HG02678 (cell line): ENCODE data around the gene BTBD9.

ENCODE experiments used
- ATAC-seq: cut with Tn5 transposase; IDR thresholded peaks from one replicate; pipeline ENCODE4 v1.9.1; 2021; ENCODE audit warnings: mild to moderate bottlenecking, moderate library complexity; ENCODE audit not compliant: unreplicated experiment

BTBD9 gene

GRCh38 chr6:38566295-38567030 is 73.3 kb downstream of the BTBD9 start:
- no peak for ATAC-seq

GRCh38 chr6:38564301-38564700 is 75.4 kb downstream of the BTBD9 start:
- no peak for ATAC-seq

- no peak for ATAC-seq
Measured at GRCh38 chr6:38555606-38556005, 84.1 kb downstream of the BTBD9 start.

- no peak for ATAC-seq
Measured at GRCh38 chr6:38554700-38555413, 84.9 kb downstream of the BTBD9 start.

- ATAC-seq: no peak
Measured at GRCh38 chr6:38554014-38554413, 85.7 kb downstream of the BTBD9 start.

GRCh38 chr6:38552121-38552520 is 87.6 kb downstream of the BTBD9 start:
- ATAC-seq: peak; percentile 66

- no peak for ATAC-seq
Measured at GRCh38 chr6:38549795-38550194, 89.9 kb downstream of the BTBD9 start.

- ATAC-seq: no peak
Measured at GRCh38 chr6:38549180-38549579, 90.5 kb downstream of the BTBD9 start.

- no peak for ATAC-seq
Measured at GRCh38 chr6:38543022-38543421, 96.7 kb downstream of the BTBD9 start.

GRCh38 chr6:38542031-38542430 is 97.7 kb downstream of the BTBD9 start:
- ATAC-seq: no peak

- no peak for ATAC-seq
Measured at GRCh38 chr6:38533064-38533463, 106.7 kb downstream of the BTBD9 start.

- ATAC-seq: no peak
Measured at GRCh38 chr6:38531134-38531533, 108.6 kb downstream of the BTBD9 start.

GRCh38 chr6:38528196-38528965 is 111.3 kb downstream of the BTBD9 start:
- no peak for ATAC-seq

- ATAC-seq: no peak
Measured at GRCh38 chr6:38527371-38527770, 112.4 kb downstream of the BTBD9 start.

- no peak for ATAC-seq
Measured at GRCh38 chr6:38525888-38526287, 113.8 kb downstream of the BTBD9 start.

- no peak for ATAC-seq
Measured at GRCh38 chr6:38524436-38525145, 115.1 kb downstream of the BTBD9 start.

- no peak for ATAC-seq
Measured at GRCh38 chr6:38522322-38522721, 117.4 kb downstream of the BTBD9 start.

GRCh38 chr6:38518511-38519304 is 121.0 kb downstream of the BTBD9 start:
- no peak for ATAC-seq

- ATAC-seq: no peak
Measured at GRCh38 chr6:38517005-38517404, 122.7 kb downstream of the BTBD9 start.

- ATAC-seq: no peak
Measured at GRCh38 chr6:38514399-38514798, 125.3 kb downstream of the BTBD9 start.
